Esophagus squamous epithelium (tissue), 4 donors: Measurements from ENCODE around the gene SYNPR.

ENCODE experiments used
- CTCF ChIP-seq, 6 experiments: fragments of 450-650 bp in 4 of 6; fragments of 200-600 bp in 2 of 6; sonication (generic) in 2 of 6; IDR thresholded peaks; one replicate each; pipeline ENCODE4 v1.5.1; 2016 to 2019; ENCODE audit warnings: antibody characterized with exemption in 6 of 6, mild to moderate bottlenecking in 4 of 6, moderate library complexity in 4 of 6
- POLR2A ChIP-seq, 4 donors: fragments of 450-650 bp; IDR thresholded peaks; one replicate each; pipeline ENCODE4 v1.6.1; 2017; ENCODE audit warnings: antibody characterized with exemption in 4 of 4, mild to moderate bottlenecking in 4 of 4, moderate library complexity in 3 of 4

DNA sequence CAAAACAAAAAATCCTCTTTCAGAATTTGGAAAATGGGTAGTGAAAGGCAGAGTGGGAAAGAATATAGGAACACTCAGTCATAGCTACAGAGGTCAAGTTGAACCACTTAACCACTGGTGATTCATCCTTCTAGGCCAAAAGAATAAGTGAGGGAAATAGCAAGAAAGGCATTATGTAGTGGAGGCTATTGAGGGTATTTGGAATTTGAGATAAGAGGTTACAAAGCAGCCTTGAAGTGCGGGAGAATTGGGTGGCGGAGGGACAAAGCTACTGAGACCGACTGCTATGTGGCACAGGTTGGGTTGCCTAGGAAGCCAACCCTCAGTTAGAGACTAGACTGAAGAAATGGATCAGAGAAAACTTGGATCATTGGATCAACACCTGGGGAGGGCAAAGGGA, 109.5 kb downstream of the SYNPR start:
- no peak for TF ChIP-seq CTCF (IDR thresholded peaks at IDR 0.05)
- TF ChIP-seq POLR2A (IDR thresholded peaks at IDR 0.05): no peak
